Ectodermal cell (in vitro differentiated cells): Measurements from ENCODE around the gene EVI2B.
"Not testable (repeated sequence)": the region's sequence is repeated elsewhere in the genome, so short reads cannot be mapped to it uniquely, and the experiment has no call there.

Experiments used
- H3K27ac ChIP-seq: 2 replicates; pipeline ENCODE4 v1.7.0; 2013; ENCODE audit warnings: mild to moderate bottlenecking, low read depth, low read length; ENCODE audit not compliant: insufficient read depth, poor library complexity, severe bottlenecking
- H3K27me3 ChIP-seq: 2 replicates; pipeline ENCODE4 v1.7.0; 2013; ENCODE audit warnings: mild to moderate bottlenecking, low read length; ENCODE audit not compliant: insufficient read depth, control insufficient read depth, poor library complexity, severe bottlenecking
- H3K36me3 ChIP-seq: one replicate; pipeline ENCODE4 v1.7.0; 2013; ENCODE audit warnings: low read length; ENCODE audit not compliant: control insufficient read depth, insufficient read depth
- H3K4me1 ChIP-seq: one replicate; pipeline ENCODE4 v1.7.0; 2013; ENCODE audit warnings: low read length; ENCODE audit not compliant: control insufficient read depth, insufficient read depth
- H3K4me3 ChIP-seq: 2 replicates; pipeline ENCODE4 v1.7.0; 2013; ENCODE audit warnings: low read depth, low read length, control low read depth; ENCODE audit not compliant: insufficient read depth
- H3K9me3 ChIP-seq: 2 replicates; pipeline ENCODE4 v1.7.0; 2013; ENCODE audit warnings: mild to moderate bottlenecking, low read length, moderate library complexity; ENCODE audit not compliant: control insufficient read depth
- WGBS, 2 experiments: methylation state at CpG; one replicate each; pipeline ENCODE4 v1.1.7; 2013; ENCODE audit warnings: missing lambda C conversion rate in 2 of 2; 5-methylcytosine and 5-hydroxymethylcytosine counted together

EVI2B gene

GRCh38 chr17:31274252-31274651 lies 39.6 kb downstream of the EVI2B start:
- Histone ChIP-seq H3K27ac (no peak overlapping the region), H3K36me3 (no peaks in the 10 kb centered on the region), H3K27me3 (no peaks in the 10 kb centered on the region), H3K4me3 (no peak overlapping the region), H3K9me3 (no peaks in the 10 kb centered on the region), H3K4me1 (peaks cover 3% of the 10 kb centered on the region)
- 97 to 98% methylated on average over 2 of the region's 2 CpGs for WGBS, 2 experiments

- WGBS, 2 experiments: 100% methylated on average over 1 of the region's 1 CpG; no CpG with 5 or more reads in 1 of the 2 experiments
- no peaks in the 10 kb centered on the region for H3K9me3 ChIP-seq
- no peaks in the 10 kb centered on the region for H3K27me3 ChIP-seq
- H3K4me3 ChIP-seq: no peak overlapping the region
- no peaks in the 10 kb centered on the region for H3K36me3 ChIP-seq
- H3K4me1 ChIP-seq: peaks cover 3% of the 10 kb centered on the region
- no peak overlapping the region for H3K27ac ChIP-seq
Observed at GRCh38 chr17:31273516-31273915, 40.3 kb downstream of the EVI2B start.

- Histone ChIP-seq H3K27ac (no peak overlapping the region), H3K4me1 (peaks cover 3% of the 10 kb centered on the region), H3K36me3 (no peaks in the 10 kb centered on the region)
Observed at GRCh38 chr17:31272803-31273202, 41.1 kb downstream of the EVI2B start.

GRCh38 chr17:31272236-31272635 lies 41.6 kb downstream of the EVI2B start:
- Histone ChIP-seq H3K36me3 (no peaks in the 10 kb centered on the region), H3K27me3 (no peaks in the 10 kb centered on the region), H3K27ac (no peak overlapping the region), H3K9me3 (no peaks in the 10 kb centered on the region), H3K4me1 (peaks cover 3% of the 10 kb centered on the region), H3K4me3 (no peak overlapping the region)
- 93 to 94% methylated on average over 1 of the region's 1 CpG for WGBS, 2 experiments

More at GRCh38 chr17:31272803-31273202, 41.1 kb downstream of the EVI2B start:
- no peaks in the 10 kb centered on the region for H3K9me3 ChIP-seq
- H3K4me3 ChIP-seq: no peak overlapping the region
- no peaks in the 10 kb centered on the region for H3K27me3 ChIP-seq

GRCh38 chr17:31269578-31269983 lies 44.3 kb downstream of the EVI2B start:
- H3K4me1 ChIP-seq: peaks cover 3% of the 10 kb centered on the region
- H3K36me3 ChIP-seq: peaks cover 6% of the 10 kb centered on the region
- H3K27ac ChIP-seq: peak overlapping the region; percentile 80
- 50 to 68% methylated on average over 1 of the region's 1 CpG for WGBS, 2 experiments
- H3K4me3 ChIP-seq: no peak overlapping the region
- no peaks in the 10 kb centered on the region for H3K9me3 ChIP-seq
- no peaks in the 10 kb centered on the region for H3K27me3 ChIP-seq

GRCh38 chr17:31269036-31269577 lies 44.7 kb downstream of the EVI2B start:
- Histone ChIP-seq H3K27me3 (no peaks in the 10 kb centered on the region), H3K36me3 (peaks cover 6% of the 10 kb centered on the region), H3K4me1 (peaks cover 3% of the 10 kb centered on the region), H3K9me3 (no peaks in the 10 kb centered on the region), H3K27ac (peak overlapping the region; percentile 80), H3K4me3 (no peak overlapping the region)
- 93 to 94% methylated on average over 2 of the region's 2 CpGs for WGBS, 2 experiments

- WGBS, 2 experiments: 90 to 92% methylated on average over 2 of the region's 2 CpGs
- no peak overlapping the region for H3K4me3 ChIP-seq
- no peaks in the 10 kb centered on the region for H3K27me3 ChIP-seq
- peaks cover 6% of the 10 kb centered on the region for H3K36me3 ChIP-seq
- peaks cover 3% of the 10 kb centered on the region for H3K4me1 ChIP-seq
- H3K9me3 ChIP-seq: no peaks in the 10 kb centered on the region
- no peak overlapping the region for H3K27ac ChIP-seq
Observed at GRCh38 chr17:31266042-31266441, 47.8 kb downstream of the EVI2B start.

GRCh38 chr17:31262923-31263322 lies 50.9 kb downstream of the EVI2B start:
- H3K9me3 ChIP-seq, H3K4me1 ChIP-seq, H3K27ac ChIP-seq, H3K27me3 ChIP-seq, H3K4me3 ChIP-seq: not testable (repeated sequence)
- 100% methylated on average over 1 of the region's 1 CpG for WGBS, 2 experiments
- H3K36me3 ChIP-seq: peaks cover 12% of the 10 kb centered on the region

GRCh38 chr17:31261601-31262000 lies 52.3 kb downstream of the EVI2B start:
- Histone ChIP-seq H3K4me1 (no peaks in the 10 kb centered on the region), H3K9me3 (no peaks in the 10 kb centered on the region), H3K27me3 (no peaks in the 10 kb centered on the region), H3K36me3 (peaks cover 12% of the 10 kb centered on the region), H3K27ac (no peak overlapping the region), H3K4me3 (no peak overlapping the region)
- WGBS, 2 experiments: 93 to 95% methylated on average over 1 of the region's 1 CpG

GRCh38 chr17:31260151-31260550 lies 53.7 kb downstream of the EVI2B start:
- H3K27me3 ChIP-seq: no peaks in the 10 kb centered on the region
- H3K4me3 ChIP-seq: no peak overlapping the region
- peaks cover 6% of the 10 kb centered on the region for H3K36me3 ChIP-seq
- no peaks in the 10 kb centered on the region for H3K9me3 ChIP-seq
- H3K4me1 ChIP-seq: no peaks in the 10 kb centered on the region
- H3K27ac ChIP-seq: no peak overlapping the region
- WGBS, 2 experiments: 95 to 96% methylated on average over 3 of the region's 3 CpGs

GRCh38 chr17:31256936-31257335 lies 56.9 kb downstream of the EVI2B start:
- Histone ChIP-seq H3K36me3 (peaks cover 6% of the 10 kb centered on the region), H3K27me3 (no peaks in the 10 kb centered on the region), H3K4me3 (no peak overlapping the region), H3K4me1 (no peaks in the 10 kb centered on the region), H3K9me3 (no peaks in the 10 kb centered on the region), H3K27ac (no peak overlapping the region)
- 93 to 100% methylated on average over 2 of the region's 3 CpGs for WGBS, 2 experiments
